Measurements from ENCODE around the gene COG8. TPM values are rescaled to one million over a fixed set of nuclear protein-coding genes. Genes with fewer than 3 reads are reported as not detected.
A peak's percentile ranks its signal among the peaks of the same experiment; 100 is the strongest.

COG8 gene
- total and polyA plus RNA-seq, 9 donors, result 21.0 to 48.9 (median 40.7) TPM

DNA sequence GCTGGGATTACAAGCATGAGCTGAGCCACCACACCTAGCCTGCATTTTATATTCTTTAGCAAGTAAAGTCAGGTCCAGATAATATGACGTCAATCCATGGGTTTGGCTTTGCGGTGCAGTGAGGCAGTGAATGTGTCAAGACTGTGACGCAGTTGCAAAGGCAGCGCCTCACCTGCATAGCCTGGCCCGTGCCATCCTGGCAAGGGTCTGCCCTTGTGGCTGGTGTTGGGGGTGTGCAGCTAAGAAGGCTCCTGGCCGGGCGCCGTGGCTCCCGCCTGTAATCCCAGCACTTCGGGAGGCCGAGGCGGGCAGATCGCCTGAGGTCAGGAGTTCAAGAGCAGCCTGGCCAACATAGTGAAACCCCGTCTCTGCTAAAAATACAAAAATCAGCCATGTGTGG is 15.9 kb downstream of the COG8 start:
- H3K4me3 ChIP-seq, result no peak overlapping the region
- no peak for DNase-seq
- TF ChIP-seq POLR2A (IDR thresholded peaks at IDR 0.05), result no peak
- TF ChIP-seq CTCF (IDR thresholded peaks at IDR 0.05), result no peak
- TF ChIP-seq EP300 (IDR thresholded peaks at IDR 0.05), result no peak
- no peaks in the 10 kb centered on the region for H3K36me3 ChIP-seq
- 71 to 88% (median 78%) methylated on average over 14 of the region's 14 CpGs for WGBS, 3 donors
- H3K4me1 ChIP-seq (ENCODE audit: insufficient read depth), result no peaks in the 10 kb centered on the region
- no peak overlapping the region for H3K27ac ChIP-seq
- H3K9me3 ChIP-seq, result no peaks in the 10 kb centered on the region
- intact Hi-C loops (cut with DNase I), result no loop called here
- H3K27me3 ChIP-seq, result no peaks in the 10 kb centered on the region

DNA sequence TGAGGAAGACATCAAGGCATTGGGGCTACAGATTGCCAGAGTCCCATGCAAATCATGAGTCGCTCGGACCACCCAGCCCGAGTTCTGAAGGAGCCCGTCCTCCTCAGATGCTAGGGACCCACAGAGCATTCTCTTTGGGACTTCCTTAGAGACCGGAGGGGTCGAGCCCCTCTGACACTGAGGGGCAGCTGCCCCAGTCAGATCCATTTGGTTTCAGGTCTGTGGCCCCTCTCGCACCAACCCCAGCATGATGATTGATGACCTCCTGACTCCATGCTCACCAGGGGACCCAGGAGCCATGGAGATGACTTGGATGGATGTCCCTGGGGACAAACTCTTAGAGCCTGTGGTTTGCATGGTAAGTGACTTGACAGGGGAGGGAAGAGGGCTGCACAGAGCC is 17.0 kb downstream of the COG8 start:
- no peak for DNase-seq
- no peak overlapping the region for H3K27ac ChIP-seq
- H3K4me1 ChIP-seq (ENCODE audit: insufficient read depth), result no peaks in the 10 kb centered on the region
- H3K36me3 ChIP-seq, result no peaks in the 10 kb centered on the region
- H3K27me3 ChIP-seq, result no peaks in the 10 kb centered on the region
- TF ChIP-seq POLR2A (IDR thresholded peaks at IDR 0.05) (no peak), EP300 (IDR thresholded peaks at IDR 0.05) (no peak), CTCF (IDR thresholded peaks at IDR 0.05) (no peak)
- H3K4me3 ChIP-seq, result no peak overlapping the region
- intact Hi-C loops (cut with DNase I), result no loop called here
- H3K9me3 ChIP-seq, result no peaks in the 10 kb centered on the region
- WGBS, 3 donors, result 80 to 87% (median 86%) methylated on average over 7 of the region's 7 CpGs

DNA sequence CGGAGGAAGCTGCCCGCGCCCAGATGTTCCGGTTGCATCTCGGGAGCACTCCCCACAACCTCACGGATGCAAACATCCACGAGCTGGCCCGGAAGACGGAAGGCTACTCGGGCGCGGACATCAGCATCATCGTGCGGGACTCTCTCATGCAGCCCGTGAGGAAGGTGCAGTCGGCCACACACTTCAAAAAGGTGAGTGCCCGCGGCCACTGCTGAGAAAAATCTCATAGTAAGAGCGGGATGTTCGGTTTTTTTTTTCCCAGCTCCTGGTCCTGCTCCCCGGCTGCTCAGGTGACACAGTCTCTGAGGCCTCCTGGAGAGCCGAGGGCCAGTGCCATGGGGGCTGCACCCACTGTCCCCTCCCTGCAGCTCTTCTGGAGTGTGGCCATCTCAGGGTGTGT is 18.3 kb downstream of the COG8 start:
- TF ChIP-seq POLR2A (IDR thresholded peaks at IDR 0.05) (no peak), EP300 (IDR thresholded peaks at IDR 0.05) (no peak), CTCF (IDR thresholded peaks at IDR 0.05) (no peak)
- 85 to 89% (median 86%) methylated on average over 22 of the region's 22 CpGs for WGBS, 3 donors

DNA sequence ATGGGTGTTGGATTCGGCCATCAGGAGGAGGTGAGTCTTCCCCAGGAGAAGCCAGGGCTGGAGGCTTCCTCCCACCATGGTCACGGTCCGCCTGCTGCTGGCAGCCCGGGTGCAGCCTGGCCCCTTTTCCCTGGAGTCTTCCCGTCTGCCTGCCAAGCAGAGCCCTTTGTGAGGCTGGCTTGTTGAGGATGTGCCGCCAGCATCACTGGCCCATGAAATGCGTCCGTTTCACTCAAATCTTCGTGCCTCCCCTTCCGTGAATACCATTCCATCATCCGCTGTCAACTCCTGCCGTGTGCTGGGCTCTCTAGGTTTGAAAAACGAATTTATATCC is 18.7 kb downstream of the COG8 start:
- Histone ChIP-seq H3K27ac (no peak overlapping the region), H3K36me3 (no peaks in the 10 kb centered on the region), H3K4me3 (no peak overlapping the region), H3K9me3 (no peaks in the 10 kb centered on the region), H3K4me1 (ENCODE audit: insufficient read depth) (no peaks in the 10 kb centered on the region), H3K27me3 (no peaks in the 10 kb centered on the region)
- 85 to 88% (median 87%) methylated on average over 13 of the region's 13 CpGs for WGBS, 3 donors
- TF ChIP-seq EP300 (IDR thresholded peaks at IDR 0.05) (no peak), CTCF (IDR thresholded peaks at IDR 0.05) (no peak), POLR2A (IDR thresholded peaks at IDR 0.05) (no peak)
- no peak for DNase-seq
- intact Hi-C loops (cut with DNase I), result no loop called here

More for the DNA sequence above, 18.3 kb downstream of the COG8 start:
- Histone ChIP-seq H3K4me3 (no peak overlapping the region), H3K27ac (no peak overlapping the region), H3K36me3 (no peaks in the 10 kb centered on the region), H3K4me1 (ENCODE audit: insufficient read depth) (no peaks in the 10 kb centered on the region), H3K9me3 (no peaks in the 10 kb centered on the region), H3K27me3 (no peaks in the 10 kb centered on the region)
- intact Hi-C loops (cut with DNase I), result no loop called here
- peak in 1 of 5 donors; percentile 14 for DNase-seq

All from ovary (tissue), 9 donors.